Measurements from ENCODE around the gene TEAD2. TPM values are rescaled to one million over a fixed set of nuclear protein-coding genes. Genes with fewer than 3 reads are reported as not detected.

Gene TEAD2
- total and polyA plus RNA-seq, 2 of the 13 experiments (the other 11 are each of a cell fraction or from before 2014, with no cell fraction given): 10.8 to 12.5 TPM

- no TSS peak for BruUV-seq (replicated peaks)
- no peaks in the 10 kb centered on the region for H3K79me2 ChIP-seq (ENCODE audit: insufficient read depth, low read length)
- in situ Hi-C loops (cut with HindIII; ENCODE audit: extremely low pct_ligation_motif_present, low pct_unique_long_range_greater_than_20kb) (no loop called here), intact Hi-C loops (cut with micrococcal nuclease; ENCODE audit: unreplicated experiment) (no loop called here)
- peaks cover 11% of the 10 kb centered on the region for H3K9me3 ChIP-seq (ENCODE audit: low read length)
- no peak for FAIRE-seq
- H2AFZ ChIP-seq (ENCODE audit: low read length): no peak overlapping the region
- peaks cover 21% of the 10 kb centered on the region for H3K4me1 ChIP-seq (ENCODE audit: insufficient read depth, low read length)
- H3K27ac ChIP-seq (ENCODE audit: extremely low read length, insufficient read depth, low read length): no peak overlapping the region
- ChIA-PET CTCF (ENCODE audit: low intra/inter-chr PET ratio, low total read pairs) (no interaction called here), POLR2A (no interaction called here)
- TF ChIP-seq ZNF629 (CRISPR knock-in tag; conservative IDR thresholded peaks at IDR 0.05): peak; percentile 79
- TF ChIP-seq ZGPAT (CRISPR knock-in tag; IDR thresholded peaks at IDR 0.05): no peak
- no peak for DNase-seq (ENCODE audit: low spot score)
- no peak for ATAC-seq
- H3K9ac ChIP-seq (ENCODE audit: insufficient read depth, low read depth, low read length): no peak overlapping the region
- no peaks in the 10 kb centered on the region for H4K20me1 ChIP-seq (ENCODE audit: insufficient read depth, low read length)
- H3K27me3 ChIP-seq (ENCODE audit: control insufficient read depth in 1 of 2, insufficient read depth in 2 of 2, low read length in 2 of 2): peaks cover 1 to 4% of the 10 kb centered on the region in 2 experiments; a peak in 1 of 5 replicates
- no peak overlapping the region for H3K4me2 ChIP-seq (ENCODE audit: low read depth, low read length)
- H3K36me3 ChIP-seq (replicated peaks in 1 of 2; ENCODE audit: control insufficient read depth in 1 of 2, insufficient read depth in 2 of 2, low read length in 2 of 2): no peaks in the 10 kb centered on the region
- no peak overlapping the region for H3K4me3 ChIP-seq (replicated peaks in 1 of 3; ENCODE audit: insufficient read depth in 1 of 3, low read depth in 2 of 3, low read length in 3 of 3)
Measured at GRCh38 chr19:49366110-49366509, 3.9 kb upstream of the TEAD2 start.

- in situ Hi-C loops (cut with HindIII; ENCODE audit: extremely low pct_ligation_motif_present, low pct_unique_long_range_greater_than_20kb): no loop called here
- no peaks in the 10 kb centered on the region for H4K20me1 ChIP-seq (ENCODE audit: insufficient read depth, low read length)
- H3K27me3 ChIP-seq (ENCODE audit: control insufficient read depth in 1 of 2, insufficient read depth in 2 of 2, low read length in 2 of 2): no peaks in the 10 kb centered on the region; a peak in 1 of 5 replicates
- 79% methylated on average over 27 of the region's 27 CpGs for WGBS (ENCODE audit: low lambda C conversion rate)
- peak overlapping the region; percentile 98 for H3K4me2 ChIP-seq (ENCODE audit: low read depth, low read length)
- peak overlapping the region; percentile 25; the same call in 1 of the 2 replicates for H3K9ac ChIP-seq (ENCODE audit: insufficient read depth, low read depth, low read length)
- ATAC-seq (no peak), FAIRE-seq (no peak), DNase-seq (ENCODE audit: low spot score) (no peak)
- peaks cover 6% of the 10 kb centered on the region for H3K9me3 ChIP-seq (ENCODE audit: low read length)
- intact Hi-C loops (cut with micrococcal nuclease; ENCODE audit: unreplicated experiment): no loop called here
- H3K36me3 ChIP-seq (replicated peaks in 1 of 2; ENCODE audit: control insufficient read depth in 1 of 2, insufficient read depth in 2 of 2, low read length in 2 of 2): peaks cover under 1 to 3% of the 10 kb centered on the region in 2 experiments; a peak in 1 of 5 replicates
- CTCF ChIA-PET (ENCODE audit: low intra/inter-chr PET ratio, low total read pairs): no interaction called here
- no peak overlapping the region for H2AFZ ChIP-seq (ENCODE audit: low read length)
- no peaks in the 10 kb centered on the region for H3K79me2 ChIP-seq (ENCODE audit: insufficient read depth, low read length)
- H3K4me3 ChIP-seq (replicated peaks in 1 of 3; ENCODE audit: insufficient read depth in 1 of 3, low read depth in 2 of 3, low read length in 3 of 3): peak overlapping the region in 2 of 3 experiments; percentile 33 to 87; a peak in 4 of 6 replicates
- no TSS peak for BruUV-seq (replicated peaks)
- peaks cover 24% of the 10 kb centered on the region for H3K4me1 ChIP-seq (ENCODE audit: insufficient read depth, low read length)
- POLR2A ChIA-PET: no interaction called here
- no peak for TF ChIP-seq ZNF124 (CRISPR knock-in tag; IDR thresholded peaks at IDR 0.05)
- TF ChIP-seq SP2 (CRISPR knock-in tag; IDR thresholded peaks at IDR 0.05): no peak
- peak; percentile 71; the same call in 1 of the 2 replicates for TF ChIP-seq ZNF563 (CRISPR knock-in tag; IDR thresholded peaks at IDR 0.05)
- TF ChIP-seq ZNF20 (CRISPR knock-in tag; IDR thresholded peaks at IDR 0.05): no peak
- no peak for TF ChIP-seq ZFP41 (CRISPR knock-in tag; IDR thresholded peaks at IDR 0.05; ENCODE audit: borderline replicate concordance)
- 0 out of 2 replicates have a peak, but pooled peaks have one; percentile 6 for TF ChIP-seq ZNF234 (CRISPR knock-in tag; conservative IDR thresholded peaks at IDR 0.05)
- H3K27ac ChIP-seq (ENCODE audit: extremely low read length, insufficient read depth, low read length): no peak overlapping the region
Measured at GRCh38 chr19:49364083-49364737, 2.0 kb upstream of the TEAD2 start.

Measured in HepG2 (cell line).